Stimulated activated CD8-positive, alpha-beta memory T cell treated with anti-CD3 and anti-CD28 coated beads, Interleukin-4, amount 100 ng/mL, for 1 hour (primary cell): ENCODE data around the gene MYOZ1.

Source experiments
- DNase-seq, 2 donors: peaks; one replicate each; pipeline ENCODE4 v3.0.0-alpha.2; 2020; ENCODE audit warnings: low read depth in 2 of 2, low spot score in 1 of 2

MYOZ1 gene

GRCh38 chr10:73601486-73601921, 39.8 kb downstream of the MYOZ1 start:
- DNase-seq: no peak

GRCh38 chr10:73597346-73597745, 43.9 kb downstream of the MYOZ1 start:
- no peak for DNase-seq

DNA sequence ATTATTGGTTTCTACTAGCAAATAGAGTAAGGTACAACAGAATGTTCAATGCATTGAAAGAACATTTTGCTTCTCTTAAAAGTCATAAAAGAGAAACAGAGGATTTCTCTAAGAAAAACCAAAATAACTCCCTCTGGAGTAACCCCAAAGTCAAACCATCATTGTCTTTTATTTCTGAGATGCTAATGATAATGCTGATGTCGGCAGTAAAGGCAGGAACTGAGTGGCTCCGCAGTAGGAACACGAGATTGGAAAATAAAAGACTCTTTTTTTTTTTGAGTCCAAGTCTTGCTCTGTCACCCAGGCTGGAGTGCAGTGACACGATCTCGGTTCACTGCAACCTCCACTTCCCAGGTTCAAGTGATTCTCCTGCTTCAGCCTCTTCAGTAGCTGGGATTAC, 47.5 kb downstream of the MYOZ1 start:
- no peak for DNase-seq

GRCh38 chr10:73593110-73593509, 48.2 kb downstream of the MYOZ1 start:
- DNase-seq: no peak

DNA sequence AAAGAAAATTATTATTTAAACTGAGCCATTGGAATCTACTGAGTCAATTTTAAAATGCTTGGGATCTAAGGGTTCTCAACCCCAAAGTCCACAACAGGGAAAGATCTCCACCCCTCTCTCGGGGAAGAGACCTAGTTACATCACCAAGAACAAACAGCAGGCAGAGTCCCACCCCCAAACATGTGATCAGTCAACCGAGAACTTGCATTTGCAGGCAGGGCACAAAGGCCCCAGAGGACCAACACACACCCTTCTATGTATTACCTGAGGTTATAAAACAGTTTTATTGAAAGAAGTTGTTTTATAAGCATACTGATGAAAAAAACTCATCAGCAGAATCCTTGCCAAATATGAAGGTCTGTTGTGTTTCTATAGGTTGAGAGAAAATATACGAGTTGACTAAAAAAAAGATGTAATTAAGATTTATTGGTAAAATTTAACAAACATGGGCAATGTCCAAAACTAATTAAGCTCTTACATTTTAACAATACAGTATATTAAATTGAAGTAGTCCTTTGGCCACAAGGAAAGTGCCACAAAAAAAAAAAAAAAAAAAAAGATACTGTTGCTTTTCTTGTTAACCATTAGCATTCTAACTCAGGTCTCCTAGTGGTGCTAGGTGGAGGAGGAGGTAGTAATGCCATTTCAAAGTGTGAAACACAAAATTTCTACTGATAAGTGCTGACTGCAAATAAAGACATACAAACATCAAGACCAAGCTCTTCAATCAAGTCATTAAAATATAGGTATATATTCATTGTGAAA, 49.2 kb downstream of the MYOZ1 start:
- DNase-seq: no peak

DNA sequence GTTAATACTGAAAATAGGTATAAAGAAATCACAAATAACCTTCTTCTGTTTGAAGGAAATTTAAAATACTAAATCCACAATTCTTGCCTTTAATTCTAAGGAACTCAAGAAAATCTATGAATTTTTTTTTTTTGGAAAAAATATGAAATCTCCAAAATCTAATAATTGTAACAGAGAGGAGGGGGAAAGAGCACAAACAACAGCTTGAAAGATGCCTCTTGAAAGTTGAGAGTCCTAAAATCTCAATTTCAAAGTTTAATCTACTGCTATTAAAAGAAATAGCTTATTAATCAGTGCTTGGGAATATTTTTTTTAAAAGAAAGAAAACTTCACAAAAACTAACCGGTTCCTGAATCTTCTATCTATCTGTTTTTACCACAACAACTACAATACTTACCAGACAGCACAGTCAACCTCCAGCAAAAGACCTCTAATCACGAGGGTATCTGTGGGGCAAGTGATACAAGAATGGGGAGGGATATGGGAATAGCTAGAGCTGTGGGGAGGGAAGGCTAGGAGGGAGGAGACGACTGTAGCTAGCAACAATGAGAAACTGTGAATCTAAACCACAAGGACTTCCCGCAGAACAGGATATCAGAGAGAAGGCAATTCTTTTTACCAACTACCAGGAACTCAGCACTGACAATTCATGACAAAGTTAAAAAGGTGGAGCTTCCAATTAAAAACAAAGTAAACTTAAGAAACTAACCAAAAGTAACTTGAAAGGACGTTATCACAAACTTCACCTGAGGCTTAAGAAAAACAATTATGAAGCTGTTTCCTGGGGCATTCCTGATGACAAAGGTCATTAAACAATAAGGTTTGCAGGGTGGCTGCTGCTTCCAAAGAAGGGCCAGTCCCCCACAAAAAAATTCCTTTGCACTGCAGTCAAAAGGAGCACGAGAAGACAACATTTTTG, 50.1 kb downstream of the MYOZ1 start, which contains the start of gene USP54:
Gene USP54, minus strand, starts transcription at position 462 of the 919 bp plus-strand sequence. CDS start 15,684 bp downstream, outside the sequence.
- no peak for DNase-seq

- no peak for DNase-seq
Measured at GRCh38 chr10:73589563-73590126, 51.6 kb downstream of the MYOZ1 start.

DNA sequence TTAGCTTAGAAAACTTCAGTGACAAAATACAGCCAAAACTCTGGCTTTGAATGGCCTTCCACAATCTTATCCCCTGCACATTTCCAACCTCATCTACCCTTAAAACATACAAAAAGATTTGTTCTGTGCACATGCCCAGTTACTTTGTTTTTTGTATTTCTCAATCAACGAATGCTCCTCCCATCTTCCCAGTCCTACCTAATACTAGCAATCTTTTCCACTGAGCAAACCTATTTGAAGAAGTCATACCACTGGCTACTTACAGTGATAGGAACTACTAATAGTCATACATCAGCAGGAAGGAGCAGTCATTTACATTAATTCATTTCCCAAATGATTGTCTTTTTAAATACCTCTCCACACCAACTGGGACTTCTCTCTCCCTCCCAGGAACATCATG, 52.6 kb downstream of the MYOZ1 start:
- DNase-seq: no peak

DNA sequence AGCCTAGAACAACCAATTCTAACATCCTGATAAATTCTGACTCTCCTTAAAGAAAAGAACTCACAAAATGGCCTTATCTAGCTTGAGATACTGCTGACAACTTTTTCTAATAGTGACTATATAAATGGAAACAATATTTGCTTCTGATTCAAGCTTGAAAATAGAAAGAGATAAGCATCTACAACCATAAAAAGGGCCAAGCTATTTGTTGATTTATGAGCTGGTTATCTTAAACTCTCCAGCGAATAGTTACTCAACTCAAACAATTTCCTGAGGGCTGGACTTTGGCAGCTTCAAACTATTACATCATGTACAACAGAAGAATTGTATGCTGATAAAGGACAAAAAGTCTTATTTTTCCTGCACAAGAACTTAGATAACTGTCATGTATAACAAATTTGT, 54.7 kb downstream of the MYOZ1 start:
- DNase-seq: no peak

GRCh38 chr10:73585327-73585726, 55.9 kb downstream of the MYOZ1 start:
- DNase-seq: no peak

DNA sequence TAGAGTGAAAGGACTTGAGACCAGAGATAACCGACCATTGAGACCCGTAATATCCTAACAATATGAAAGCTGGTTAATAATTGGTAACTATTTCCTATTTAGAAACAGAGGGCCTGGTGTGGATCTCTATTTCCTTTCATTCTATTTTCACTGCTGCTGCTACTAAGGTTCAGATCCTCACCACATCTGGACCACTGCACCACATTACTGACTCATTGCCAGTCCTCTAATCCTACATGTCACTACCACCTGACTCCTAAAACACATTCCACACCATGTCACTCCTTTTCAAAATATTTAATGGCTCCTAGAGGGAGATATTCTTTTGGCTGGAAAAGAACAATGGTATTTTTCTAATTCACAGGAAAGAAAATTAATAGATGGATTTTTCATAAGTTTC, 56.5 kb downstream of the MYOZ1 start:
- DNase-seq: no peak

DNA sequence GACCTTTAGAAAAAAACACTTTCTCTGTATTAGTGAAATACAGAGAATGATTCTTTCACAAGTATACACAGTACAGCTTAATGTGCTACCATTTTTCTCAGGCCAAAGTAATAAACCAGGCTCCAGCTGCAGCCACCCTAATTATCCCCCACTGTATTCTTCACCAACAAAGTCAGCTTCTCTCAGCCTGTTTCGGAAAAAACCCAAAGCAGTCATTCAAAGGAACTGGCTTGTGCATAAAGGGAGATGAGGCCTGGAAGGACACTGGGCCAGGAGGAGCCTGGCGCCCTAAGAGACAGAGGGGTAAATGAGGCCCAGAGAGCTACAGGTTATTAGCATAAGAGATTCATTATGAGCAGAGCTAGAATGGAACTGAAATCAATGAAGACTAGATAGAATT, 59.4 kb downstream of the MYOZ1 start:
- DNase-seq: no peak
